Subcutaneous adipose tissue (tissue), 4 donors: ENCODE measurements around the gene LRFN2. TPM values are rescaled to one million over a fixed set of nuclear protein-coding genes. Genes with fewer than 3 reads are reported as not detected.

Experiments used
- CTCF ChIP-seq: fragments of 450-650 bp; IDR thresholded peaks from one replicate; pipeline ENCODE4 v1.5.1; 2016; ENCODE audit warnings: low read depth, mild to moderate bottlenecking, control low read depth, antibody characterized with exemption, moderate library complexity
- total RNA-seq, 4 donors: library from RNA; depleted of rRNA; stranded (reverse); fragments of >200 nt; gene quantifications; one replicate each; pipeline ENCODE4 v1.1.0, GENCODE V29; 2016

LRFN2 gene
- total RNA-seq, 4 donors from 2014 or later: not detected

- TF ChIP-seq CTCF: no peak
Measured at GRCh38 chr6:40558102-40558501, 29.1 kb downstream of the LRFN2 start.

DNA sequence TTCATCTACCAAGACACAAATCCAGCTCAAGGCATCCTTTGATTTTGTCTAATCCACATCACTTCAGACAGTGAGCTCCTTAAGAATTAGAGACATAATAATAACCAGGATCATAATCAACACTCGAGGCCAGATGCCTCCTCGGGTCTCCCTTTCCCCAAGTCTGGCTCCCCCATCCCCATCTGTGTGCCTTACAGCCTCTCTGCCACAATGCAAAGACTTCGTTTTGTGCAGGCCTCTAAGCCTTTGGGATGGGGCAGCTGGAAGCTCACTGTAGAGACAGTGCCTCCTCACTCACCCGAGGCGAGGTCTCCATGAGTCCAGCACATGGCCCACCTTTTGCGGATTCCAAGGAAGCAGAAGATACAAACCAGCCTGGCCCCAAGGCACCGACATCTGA is 30.3 kb downstream of the LRFN2 start:
- TF ChIP-seq CTCF: no peak

DNA sequence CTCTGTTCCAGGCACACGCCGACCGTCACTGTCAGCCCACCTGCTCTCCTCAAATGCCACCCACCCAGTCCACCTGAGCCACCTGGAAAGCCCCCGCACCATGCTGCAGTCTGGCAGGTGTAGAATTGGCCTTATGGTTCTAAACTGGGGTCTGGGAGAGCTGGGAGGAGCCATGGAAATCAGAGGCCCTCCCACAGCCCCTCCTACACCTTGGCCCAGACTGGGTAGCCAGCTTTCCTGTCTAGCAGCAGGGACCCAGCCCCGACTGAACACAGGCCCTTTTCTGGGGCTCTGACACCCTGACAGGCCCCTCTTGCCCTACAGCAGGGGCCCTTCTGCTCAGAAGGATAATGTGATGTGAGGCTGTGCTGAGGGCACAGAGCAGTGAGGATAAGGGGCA is 31.1 kb downstream of the LRFN2 start:
- TF ChIP-seq CTCF: no peak

GRCh38 chr6:40555092-40555491 is 32.1 kb downstream of the LRFN2 start:
- TF ChIP-seq CTCF: no peak

DNA sequence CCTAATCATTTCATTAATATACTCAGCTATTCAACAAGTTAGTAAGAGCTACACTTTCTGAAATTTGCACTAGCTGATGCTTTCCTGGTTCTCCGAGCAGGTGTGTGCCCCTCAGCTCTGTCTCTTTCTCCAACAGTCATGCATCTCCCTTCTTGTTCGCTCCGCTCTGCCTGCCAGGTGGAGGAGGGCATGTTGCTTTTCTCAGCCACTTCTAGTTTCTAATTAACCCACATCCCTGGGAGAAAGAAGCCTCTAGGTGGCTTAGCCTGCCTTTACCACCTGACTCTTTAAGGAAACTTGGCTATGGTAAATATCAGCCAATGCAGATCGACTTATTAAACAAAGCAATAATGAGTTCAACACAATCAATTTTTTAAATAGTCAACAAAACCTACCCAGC is 34.2 kb downstream of the LRFN2 start:
- TF ChIP-seq CTCF: no peak

DNA sequence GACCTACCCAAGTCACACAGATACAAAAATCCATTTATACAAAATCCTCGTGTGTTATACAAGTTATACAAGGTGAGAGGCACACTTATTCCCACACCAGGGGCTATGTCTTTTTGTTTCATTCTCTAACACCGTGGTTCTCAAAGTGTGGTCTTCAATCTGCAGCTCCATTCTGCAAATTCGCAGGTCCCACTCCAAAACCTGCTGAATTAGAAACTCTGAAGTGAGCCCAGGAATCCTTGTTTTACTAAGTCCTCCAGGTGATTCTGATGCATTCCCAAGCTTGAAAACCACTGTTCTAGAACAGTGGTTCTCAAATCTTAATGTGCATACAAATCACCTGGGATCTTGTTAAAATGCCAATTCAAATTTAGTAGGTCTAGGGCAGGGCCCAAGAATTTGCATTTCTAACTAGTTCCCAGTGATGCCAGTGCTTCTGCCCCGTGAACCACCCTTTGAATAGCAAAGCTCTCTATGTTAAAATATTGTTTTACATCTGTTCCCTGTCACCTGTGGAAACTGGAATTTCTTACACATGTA is 35.1 kb downstream of the LRFN2 start:
- no peak for TF ChIP-seq CTCF

GRCh38 chr6:40550202-40551101 is 36.7 kb downstream of the LRFN2 start:
- TF ChIP-seq CTCF: no peak
